A549 (cell line): ENCODE measurements around the gene IL10. TPM values are rescaled to one million over a fixed set of nuclear protein-coding genes. Genes with fewer than 3 reads are reported as not detected.

Source experiments
- ATAC-seq, 2 experiments: fragments of 200-7000 bp in 1 of 2; fragments of >200 bp in 1 of 2; cut with Nextera tagmentation in 1 of 2; cut with Tn5 transposase in 1 of 2; 3 replicates each; pipeline versions ENCODE4 v1.8.0 to v1.9.1; 2018 to 2020; ENCODE audit warnings: mild to moderate bottlenecking in 1 of 2, moderate library complexity in 1 of 2
- CTCF ChIA-PET: fragments of 300-600 bp; sonication (Branson Sonifier 250); formaldehyde crosslinking; extraction: SDS; loops from one replicate; lab custom pipeline; 2021; ENCODE audit warnings: antibody characterized with exemption, inconsistent platforms; lab: Yijun Ruan, JAX
- POLR2A ChIA-PET: fragments of 350-600 bp; formaldehyde crosslinking; extraction: SDS; loops from one replicate; lab custom pipeline; 2021; ENCODE audit warnings: antibody characterized with exemption, inconsistent platforms; lab: Yijun Ruan, JAX
- DNase-seq, 2 experiments: peaks; one replicate each; pipeline versions ENCODE4 v3.0.0 to v3.0.0-alpha.2; 2011 to 2016; ENCODE audit warnings: low read depth in 1 of 2, low spot score in 1 of 2
- FAIRE-seq: peaks from 2 replicates; lab custom pipeline; 2011; peaks lifted over from hg19 to GRCh38; lab: Jason Lieb, UNC
- H3K27ac ChIP-seq, 2 experiments: fragments of >200 bp; sonication (Bioruptor Twin); formaldehyde crosslinking; 3 replicates each; pipeline ENCODE4 v1.5.1; 2016 to 2017
- H3K4me1 ChIP-seq: fragments of >200 bp; sonication (Bioruptor Twin); formaldehyde crosslinking; 3 replicates; pipeline ENCODE4 v1.6.1; 2016
- H3K4me2 ChIP-seq: fragments of >200 bp; sonication (Bioruptor Twin); formaldehyde crosslinking; 3 replicates; pipeline ENCODE4 v1.6.1; 2016
- H3K4me3 ChIP-seq: fragments of >200 bp; sonication (Bioruptor Twin); formaldehyde crosslinking; 3 replicates; pipeline ENCODE4 v1.5.1; 2016
- H3K9me3 ChIP-seq: fragments of >200 bp; sonication (Bioruptor Twin); formaldehyde crosslinking; 3 replicates; pipeline ENCODE4 v1.6.1; 2016
- CEBPB ChIP-seq, 2 experiments: fragments of >200 bp in 1 of 2; sonication (Bioruptor Twin) in 1 of 2; formaldehyde crosslinking in 1 of 2; IDR thresholded peaks; 2 replicates each; pipeline ENCODE4 v1.6.1; 2012 to 2016
- CTCF ChIP-seq: fragments of >200 bp; sonication (Bioruptor Twin); formaldehyde crosslinking; IDR thresholded peaks from 3 replicates; pipeline ENCODE4 v1.5.1; 2016
- E2F6 ChIP-seq: IDR thresholded peaks from 2 replicates; pipeline ENCODE4 v1.6.1; 2012; ENCODE audit warnings: low read depth, borderline replicate concordance
- EHF ChIP-seq: fragments of 250-450 bp; sonication (Bioruptor Pico); IDR thresholded peaks from 2 replicates; pipeline ENCODE4 v1.5.0; 2020; ENCODE audit warnings: mild to moderate bottlenecking
- ELK1 ChIP-seq: fragments of 150-350 bp; IDR thresholded peaks from 2 replicates; pipeline ENCODE4 v1.6.1; 2014; ENCODE audit warnings: low read depth, mild to moderate bottlenecking, low read length
- HOXB5 ChIP-seq: fragments of 250-450 bp; sonication (Bioruptor Pico); IDR thresholded peaks from 2 replicates; pipeline ENCODE4 v1.5.0; 2020; ENCODE audit warnings: mild to moderate bottlenecking, moderate library complexity
- JUN ChIP-seq, 2 experiments: fragments of >200 bp; sonication (Bioruptor Twin); formaldehyde crosslinking; IDR thresholded peaks; 2 replicates in 1 of 2; 3 replicates in 1 of 2; pipeline ENCODE4 v1.6.1; 2016 to 2017
- MAFK ChIP-seq: fragments of 450-650 bp; IDR thresholded peaks from 2 replicates; pipeline ENCODE4 v1.6.1; 2014; ENCODE audit not compliant: partially characterized antibody
- MYC ChIP-seq: IDR thresholded peaks from 2 replicates; pipeline ENCODE4 v1.6.1; 2012; ENCODE audit warnings: mild to moderate bottlenecking, inconsistent platforms, low read length, improper control_type of control experiment, borderline replicate concordance
- PBX3 ChIP-seq: IDR thresholded peaks from 2 replicates; pipeline ENCODE4 v1.6.1; 2012
- PHF8 ChIP-seq: fragments of 200-600 bp; sonication (generic); IDR thresholded peaks from 2 replicates; pipeline ENCODE4 v1.6.1; 2016; ENCODE audit warnings: low read depth, mild to moderate bottlenecking, antibody characterized with exemption, moderate library complexity, borderline replicate concordance
- POLR2AphosphoS2 ChIP-seq: conservative IDR thresholded peaks from 2 replicates; pipeline ENCODE4 v1.6.1; 2012; ENCODE audit warnings: low read length, improper control_type of control experiment, inconsistent platforms
- REST ChIP-seq: fragments of 200-600 bp; sonication (generic); IDR thresholded peaks from 2 replicates; pipeline ENCODE4 v1.6.1; 2016; ENCODE audit warnings: antibody characterized with exemption, mild to moderate bottlenecking, moderate library complexity
- SMC3 ChIP-seq: fragments of >200 bp; sonication (Bioruptor Twin); formaldehyde crosslinking; IDR thresholded peaks from 3 replicates; pipeline ENCODE4 v1.6.1; 2018; ENCODE audit warnings: inconsistent platforms
- SREBF2 ChIP-seq: fragments of 450-650 bp; IDR thresholded peaks from 2 replicates; pipeline ENCODE4 v1.6.1; 2014; ENCODE audit warnings: mild to moderate bottlenecking, moderate library complexity
- USF2 ChIP-seq: fragments of 450-650 bp; IDR thresholded peaks from 2 replicates; pipeline ENCODE4 v1.6.1; 2014; ENCODE audit warnings: antibody characterized with exemption
- ZFP36 ChIP-seq: fragments of 450-650 bp; IDR thresholded peaks from 2 replicates; pipeline ENCODE4 v1.6.1; 2014; ENCODE audit warnings: borderline replicate concordance; ENCODE audit not compliant: partially characterized antibody
- WGBS: methylation state at CpG from one replicate; pipeline ENCODE4 v1.1.6; 2017; ENCODE audit errors: missing lambda C conversion rate; 5-methylcytosine and 5-hydroxymethylcytosine counted together
- polyA plus RNA-seq, 4 experiments: library from polyadenylated mRNA; depleted of rRNA in 3 of 4; stranded (reverse); fragments of >200 nt; fragmentation: RNase III in 1 of 4; extraction: RNeasy Plus Mini Kit Qiagen cat#74134 plus additional on column Dnase treatment in 1 of 4; gene quantifications; 2 replicates in 3 of 4; 3 replicates in 1 of 4; pipeline ENCODE4 v1.2.3, GENCODE V29; 2011 to 2017

The IL10 gene
- polyA plus RNA-seq, 2 of the 4 experiments (the other 2 are of a cell fraction), result not detected

- no peak for TF ChIP-seq CTCF
- no peak for TF ChIP-seq REST
- peak; percentile 90 to 91 for TF ChIP-seq CEBPB (IDR thresholded peaks at IDR 0.05)
- peak; percentile 71; a peak in 4 of 5 replicates for TF ChIP-seq JUN (IDR thresholded peaks at IDR 0.05)
These were observed 48.4 kb downstream of the IL10 start (continued) for GRCh38 chr1:206723805-206724472.

GRCh38 chr1:206723462-206723804, 48.9 kb downstream of the IL10 start:
- FAIRE-seq, result no peak
- peak overlapping the region; percentile 90 to 92 for H3K27ac ChIP-seq
- peak overlapping the region; percentile 88 for H3K4me2 ChIP-seq
- ATAC-seq, result peak; percentile 31 to 47; a peak in 5 of 6 replicates
- WGBS, result 55% methylated on average over 4 of the region's 4 CpGs
- H3K4me1 ChIP-seq, result peaks cover 74% of the 10 kb centered on the region
- ChIA-PET POLR2A (no interaction called here), CTCF (interaction anchor here (1.0 to 10.6 kb wide), 8 partner anchors 12 to 260 kb away, joined by 3 to 116 read pairs (median 6); no protein-coding TSS in a partner anchor)
- H3K4me3 ChIP-seq, result peak overlapping the region; percentile 26; the same call in 2 of the 3 replicates
- H3K9me3 ChIP-seq, result no peaks in the 10 kb centered on the region
- TF ChIP-seq E2F6, result no peak
- no peak for TF ChIP-seq USF2
- TF ChIP-seq EHF (CRISPR knock-in tag), result no peak
- peak in 1 of 2 experiments; percentile 27 for DNase-seq

- Histone ChIP-seq H3K9me3 (no peaks in the 10 kb centered on the region), H3K27ac (peak overlapping the region; percentile 90 to 92), H3K4me3 (peak overlapping the region; percentile 26; the same call in 2 of the 3 replicates), H3K4me2 (peak overlapping the region; percentile 88), H3K4me1 (peaks cover 77% of the 10 kb centered on the region)
- ChIA-PET CTCF (interaction anchor here (0.7 to 10.6 kb wide), 9 partner anchors 12 to 300 kb away, joined by 3 to 116 read pairs (median 6); no protein-coding TSS in a partner anchor), POLR2A (no interaction called here)
- no peak for FAIRE-seq
- DNase-seq, result no peak
- WGBS, result 72% methylated on average over 17 of the region's 17 CpGs
- ATAC-seq, result peak; percentile 8 to 9; a peak in 4 of 6 replicates
- TF ChIP-seq PBX3 (no peak), PHF8 (no peak), HOXB5 (CRISPR knock-in tag) (no peak), E2F6 (no peak), MYC (no peak), SREBF2 (no peak), POLR2AphosphoS2 (no peak), MAFK (no peak), EHF (CRISPR knock-in tag) (no peak), ELK1 (no peak), ZFP36 (no peak), SMC3 (no peak), JUN (IDR thresholded peaks at IDR 0.05) (no peak)
These were observed 49.4 kb downstream of the IL10 start for GRCh38 chr1:206722751-206723461.
